PFSK-1 (cell line): Measurements from ENCODE around the gene C2orf81.

Source experiments
- FOXP2 ChIP-seq: optimal IDR thresholded peaks from 2 replicates; pipeline ENCODE3; 2011; ENCODE audit warnings: borderline replicate concordance, control low read depth, inconsistent platforms; ENCODE audit not compliant: insufficient read depth; ENCODE audit errors: extremely low read length, extremely low read depth
- POLR2AphosphoS5 ChIP-seq: IDR thresholded peaks from 2 replicates; pipeline ENCODE4 v1.6.1; 2012; ENCODE audit warnings: low read depth, mild to moderate bottlenecking, control low read depth, low read length, moderate library complexity
- SIN3A ChIP-seq: IDR thresholded peaks from 2 replicates; pipeline ENCODE4 v1.6.1; 2012; ENCODE audit warnings: mild to moderate bottlenecking, low read length, moderate library complexity, borderline replicate concordance; ENCODE audit not compliant: insufficient read depth
- TAF1 ChIP-seq: IDR thresholded peaks from 2 replicates; pipeline ENCODE4 v1.6.1; 2012; ENCODE audit warnings: low read length, control low read depth, borderline replicate concordance; ENCODE audit not compliant: insufficient read depth
- TF ChIP-seq, protein P1 (sequence below), 2 experiments: IDR thresholded peaks; 2 replicates each; pipeline versions ENCODE4 v1.6.1 to v1.8.0; 2011 to 2012; ENCODE audit warnings: low read depth in 2 of 2, low read length in 2 of 2, control low read depth in 1 of 2, inconsistent platforms in 1 of 2, mild to moderate bottlenecking in 1 of 2, moderate library complexity in 1 of 2; ENCODE audit not compliant: insufficient read depth in 1 of 2

The C2orf81 gene

DNA sequence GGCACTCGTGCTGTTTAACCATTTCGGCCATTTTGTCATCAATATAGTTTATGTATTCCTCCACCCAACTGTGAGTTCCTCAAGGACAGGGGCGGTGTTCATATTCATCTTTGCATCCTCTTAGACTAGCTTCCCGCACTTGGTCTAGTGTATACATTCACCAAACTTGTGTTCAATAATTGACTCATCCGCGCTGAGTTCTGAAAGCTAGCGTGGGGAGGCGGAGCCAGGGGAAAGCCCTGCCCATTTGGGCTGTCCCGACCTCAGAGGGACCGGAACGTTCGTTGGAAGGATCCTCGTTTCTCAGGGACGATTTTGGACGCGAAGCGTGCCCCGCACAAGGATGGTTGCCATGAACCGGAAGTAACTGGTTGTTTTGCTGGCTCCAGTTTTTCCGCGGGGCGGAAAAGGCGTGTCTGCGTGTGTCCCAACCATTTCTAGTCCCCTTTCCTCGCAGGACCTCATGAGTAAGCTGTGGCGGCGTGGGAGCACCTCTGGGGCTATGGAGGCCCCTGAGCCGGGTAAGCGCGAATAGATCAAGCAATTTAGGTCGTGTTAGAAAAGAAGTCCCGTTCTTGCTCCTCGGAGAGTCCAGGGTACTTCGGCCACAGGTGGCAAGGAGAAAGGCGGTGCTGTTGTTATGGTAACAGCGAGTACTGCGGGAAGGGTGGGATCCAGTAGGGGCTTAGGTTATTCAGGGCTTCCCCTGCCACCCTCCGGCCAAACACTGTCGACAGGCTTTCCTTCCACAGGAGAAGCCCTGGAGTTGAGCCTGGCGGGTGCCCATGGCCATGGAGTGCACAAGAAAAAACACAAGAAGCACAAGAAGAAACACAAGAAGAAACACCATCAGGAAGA is 33.5 kb upstream of the C2orf81 start, which contains the start of gene INO80B:
TSS of gene INO80B (plus strand) at position 434 of the 858 bp plus-strand sequence. CDS start at position 464, 30 bp downstream.
- TF ChIP-seq SIN3A (peak; percentile 96), TAF1 (peak; percentile 69; the same call in 1 of the 2 replicates), FOXP2 (peak; percentile 77), POLR2AphosphoS5 (peak; percentile 82; the same call in 1 of the 2 replicates)
- TF ChIP-seq, protein P1, sequence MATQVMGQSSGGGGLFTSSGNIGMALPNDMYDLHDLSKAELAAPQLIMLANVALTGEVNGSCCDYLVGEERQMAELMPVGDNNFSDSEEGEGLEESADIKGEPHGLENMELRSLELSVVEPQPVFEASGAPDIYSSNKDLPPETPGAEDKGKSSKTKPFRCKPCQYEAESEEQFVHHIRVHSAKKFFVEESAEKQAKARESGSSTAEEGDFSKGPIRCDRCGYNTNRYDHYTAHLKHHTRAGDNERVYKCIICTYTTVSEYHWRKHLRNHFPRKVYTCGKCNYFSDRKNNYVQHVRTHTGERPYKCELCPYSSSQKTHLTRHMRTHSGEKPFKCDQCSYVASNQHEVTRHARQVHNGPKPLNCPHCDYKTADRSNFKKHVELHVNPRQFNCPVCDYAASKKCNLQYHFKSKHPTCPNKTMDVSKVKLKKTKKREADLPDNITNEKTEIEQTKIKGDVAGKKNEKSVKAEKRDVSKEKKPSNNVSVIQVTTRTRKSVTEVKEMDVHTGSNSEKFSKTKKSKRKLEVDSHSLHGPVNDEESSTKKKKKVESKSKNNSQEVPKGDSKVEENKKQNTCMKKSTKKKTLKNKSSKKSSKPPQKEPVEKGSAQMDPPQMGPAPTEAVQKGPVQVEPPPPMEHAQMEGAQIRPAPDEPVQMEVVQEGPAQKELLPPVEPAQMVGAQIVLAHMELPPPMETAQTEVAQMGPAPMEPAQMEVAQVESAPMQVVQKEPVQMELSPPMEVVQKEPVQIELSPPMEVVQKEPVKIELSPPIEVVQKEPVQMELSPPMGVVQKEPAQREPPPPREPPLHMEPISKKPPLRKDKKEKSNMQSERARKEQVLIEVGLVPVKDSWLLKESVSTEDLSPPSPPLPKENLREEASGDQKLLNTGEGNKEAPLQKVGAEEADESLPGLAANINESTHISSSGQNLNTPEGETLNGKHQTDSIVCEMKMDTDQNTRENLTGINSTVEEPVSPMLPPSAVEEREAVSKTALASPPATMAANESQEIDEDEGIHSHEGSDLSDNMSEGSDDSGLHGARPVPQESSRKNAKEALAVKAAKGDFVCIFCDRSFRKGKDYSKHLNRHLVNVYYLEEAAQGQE (IDR thresholded peaks at IDR 0.05; ENCODE audit: insufficient read depth in 1 of 2, low read depth in 2 of 2, low read length in 2 of 2): no peak

DNA sequence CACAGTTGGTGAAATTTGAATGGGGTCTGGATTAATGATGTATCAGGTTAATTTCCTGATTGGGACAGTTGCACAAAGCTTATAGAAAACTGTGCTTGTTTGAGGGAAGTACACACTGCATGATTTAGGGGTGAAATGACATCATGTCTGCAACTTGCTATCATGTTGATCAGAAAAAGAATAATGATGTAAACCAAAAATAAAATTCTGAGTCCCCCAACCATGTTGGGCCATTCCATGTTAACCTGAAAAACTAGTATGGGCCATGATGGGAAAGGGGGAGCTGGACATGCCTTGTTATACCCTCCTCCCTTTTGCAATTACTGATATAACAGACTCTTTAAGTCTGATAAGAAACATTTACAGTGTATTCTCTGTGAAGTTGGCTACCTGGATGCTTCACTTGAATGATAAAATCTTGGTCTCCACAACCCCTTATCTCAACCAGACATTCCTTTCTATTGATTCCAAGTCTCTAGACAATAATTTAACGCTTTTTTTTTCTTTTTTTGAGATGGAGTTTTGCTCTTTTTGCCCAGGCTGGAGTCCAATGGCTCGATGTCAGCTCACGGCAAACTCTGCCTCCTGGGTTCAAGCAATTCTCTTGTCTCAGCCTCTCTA is 29.3 kb upstream of the C2orf81 start:
- TF ChIP-seq SIN3A: no peak
- no peak for TF ChIP-seq TAF1
- TF ChIP-seq, protein P1 (IDR thresholded peaks at IDR 0.05; ENCODE audit: insufficient read depth in 1 of 2, low read depth in 2 of 2, low read length in 2 of 2): no peak
- TF ChIP-seq FOXP2: no peak
- TF ChIP-seq POLR2AphosphoS5: no peak

DNA sequence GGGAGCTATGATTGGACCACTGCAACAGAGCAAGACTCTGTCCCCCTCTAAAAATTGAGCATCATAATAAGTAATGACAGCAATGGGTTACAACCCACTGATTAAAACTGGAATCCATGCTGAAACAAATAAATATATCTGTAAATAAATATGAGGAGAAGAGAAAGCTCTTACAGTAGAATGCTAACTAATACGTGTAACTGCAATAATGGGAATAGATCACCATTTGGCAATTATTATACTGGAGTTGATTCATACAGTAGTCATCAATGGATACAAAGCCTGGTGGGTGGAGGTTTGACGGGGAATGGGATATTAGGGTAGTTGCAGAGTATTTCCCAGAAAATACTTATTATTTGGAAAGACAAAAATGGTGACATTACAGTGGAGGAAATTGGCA is 27.4 kb upstream of the C2orf81 start:
- no peak for TF ChIP-seq SIN3A
- TF ChIP-seq FOXP2: no peak
- TF ChIP-seq, protein P1 (IDR thresholded peaks at IDR 0.05; ENCODE audit: insufficient read depth in 1 of 2, low read depth in 2 of 2, low read length in 2 of 2): no peak
- TF ChIP-seq TAF1: no peak
- no peak for TF ChIP-seq POLR2AphosphoS5

DNA sequence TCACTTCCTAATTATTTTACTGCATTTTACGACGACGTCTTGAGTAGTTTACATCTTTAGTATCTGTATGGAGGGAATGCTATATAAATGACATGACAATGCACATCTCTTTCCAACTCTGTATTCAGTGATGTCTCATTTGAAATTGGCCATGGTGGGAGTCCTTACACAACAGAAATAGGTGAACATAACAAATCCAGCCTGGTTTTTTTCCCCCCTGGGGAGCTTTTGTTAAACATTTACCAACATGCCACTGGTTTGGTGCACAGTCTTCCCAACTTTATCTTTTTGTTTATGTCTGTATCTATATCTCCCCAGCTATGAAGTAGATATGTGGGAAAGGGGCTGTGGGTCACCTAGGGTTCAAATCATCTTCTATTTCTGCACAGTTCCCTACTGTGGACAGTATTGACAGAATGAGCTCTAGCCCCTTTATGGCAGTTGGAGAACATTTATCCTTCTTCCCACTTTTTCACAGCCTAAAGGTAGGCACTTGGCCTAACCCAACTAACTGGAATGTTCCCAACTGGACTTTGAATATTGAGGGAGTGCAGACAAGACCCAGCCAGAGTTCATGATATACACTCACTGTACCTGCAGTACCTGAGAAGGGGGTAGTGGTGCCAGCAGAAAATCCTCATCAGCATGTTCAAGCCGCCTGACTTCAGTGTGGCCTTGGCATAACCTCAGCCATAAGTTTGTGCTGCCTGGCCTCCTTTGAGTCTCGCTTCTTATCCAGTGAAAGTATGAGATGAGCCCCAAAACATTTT is 26.0 kb upstream of the C2orf81 start:
- TF ChIP-seq, protein P1 (IDR thresholded peaks at IDR 0.05; ENCODE audit: insufficient read depth in 1 of 2, low read depth in 2 of 2, low read length in 2 of 2): no peak
- TF ChIP-seq SIN3A: no peak
- no peak for TF ChIP-seq TAF1
- TF ChIP-seq FOXP2: no peak
- no peak for TF ChIP-seq POLR2AphosphoS5
